GM18508 (cell line): ENCODE results near the gene RBMY1F.
"Not testable (repeated sequence)": the region's sequence is repeated elsewhere in the genome, so short reads cannot be mapped to it uniquely, and the experiment has no call there.

Experiments
- ATAC-seq: cut with Tn5 transposase; IDR thresholded peaks from one replicate; pipeline ENCODE4 v1.9.1; 2021; ENCODE audit warnings: moderate number of reproducible peaks; ENCODE audit not compliant: insufficient read depth, unreplicated experiment

Gene RBMY1F

GRCh38 chrY:22182823-22183222 is at the start of gene RBMY1F:
TSS of gene RBMY1F (minus strand) at chrY:22182923. CDS start at chrY:22180969, 1,954 bp downstream.
- not testable (repeated sequence) for ATAC-seq

DNA sequence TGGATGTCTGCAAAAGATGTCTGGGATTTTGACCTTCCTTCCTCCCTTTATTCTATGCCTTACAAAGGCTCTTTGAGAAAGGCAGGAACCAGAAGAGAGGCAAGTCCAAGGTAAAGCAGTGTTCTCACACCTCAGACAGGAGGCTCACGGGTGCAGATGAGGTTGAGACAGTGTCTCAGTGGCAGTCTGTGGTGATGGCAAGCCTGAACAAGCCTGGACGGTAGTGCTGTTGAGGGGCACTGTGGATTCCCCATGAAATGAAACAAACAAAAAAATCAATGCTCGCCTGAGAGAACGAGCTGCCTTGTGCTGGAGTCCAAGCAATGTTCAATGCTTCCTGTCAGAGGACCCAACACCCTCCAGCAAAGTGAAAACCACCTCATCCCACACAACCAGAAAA is 31.6 kb downstream of the RBMY1F start:
- ATAC-seq: not testable (repeated sequence)

DNA sequence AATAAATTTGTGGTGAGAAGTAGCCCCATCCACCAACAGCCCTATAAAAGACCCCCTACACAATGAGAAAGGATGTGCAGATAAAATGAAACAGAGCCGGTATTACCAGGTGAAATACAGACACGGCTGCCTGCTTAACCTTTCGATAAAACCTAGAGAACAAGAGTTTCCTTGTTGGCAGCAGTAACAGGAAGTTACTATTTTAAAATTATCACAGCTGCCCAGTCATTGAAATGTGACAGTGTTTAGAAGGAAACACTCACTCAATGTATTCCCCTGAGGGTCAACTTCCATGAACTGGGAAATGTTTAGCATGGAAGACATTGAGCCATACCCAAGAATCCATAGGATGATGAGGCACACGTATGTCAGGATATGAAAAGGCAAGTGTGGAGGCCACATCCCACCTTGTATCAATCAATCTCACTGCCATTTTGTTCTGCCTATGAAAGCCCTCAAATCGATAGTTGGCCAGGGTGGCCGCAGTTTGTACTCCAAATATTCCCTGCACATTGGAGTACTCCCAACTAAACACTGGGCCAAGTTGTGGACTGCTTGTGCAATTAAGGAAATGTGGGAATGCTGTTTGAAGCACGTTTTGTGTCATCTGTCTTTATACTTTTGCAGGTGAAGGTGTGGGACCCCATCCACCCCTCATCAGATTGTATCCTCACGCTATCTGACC is 41.6 kb downstream of the RBMY1F start:
- ATAC-seq: not testable (repeated sequence)

DNA sequence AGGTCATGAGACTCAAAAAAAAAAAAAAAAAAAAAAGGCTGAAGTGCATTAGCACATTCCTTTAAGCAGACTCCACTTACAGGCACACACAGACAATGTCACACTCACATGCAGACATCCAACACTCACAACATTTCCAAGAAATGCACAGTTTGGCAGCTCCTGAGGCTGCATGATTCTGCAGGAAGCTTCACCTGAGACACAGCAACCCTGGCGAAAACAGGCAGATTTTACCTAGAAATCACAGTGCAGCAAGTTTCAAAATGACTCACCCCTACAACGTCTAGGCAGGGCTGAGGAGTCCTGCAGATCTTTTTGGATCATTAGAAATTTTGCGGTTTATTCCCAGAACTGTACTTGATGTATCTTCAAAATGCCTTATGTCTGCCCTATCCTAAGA is 48.0 kb downstream of the RBMY1F start:
- not testable (repeated sequence) for ATAC-seq

- ATAC-seq: not testable (repeated sequence)
Observed at GRCh38 chrY:22130494-22130893, 52.2 kb downstream of the RBMY1F start.
